BLaER1 (cell line): ENCODE data around the gene ADSS1.
A peak's percentile ranks its signal among the peaks of the same experiment; 100 is the strongest.

Experiments
- H3K27ac ChIP-seq: shearing (Covaris generic); formaldehyde crosslinking; 2 replicates; pipeline ENCODE4 v1.8.1; 2022
- H3K27me3 ChIP-seq: shearing (Covaris generic); formaldehyde crosslinking; 2 replicates; pipeline ENCODE4 v1.8.1; 2022
- H3K36me3 ChIP-seq: shearing (Covaris generic); formaldehyde crosslinking; 2 replicates; pipeline ENCODE4 v1.8.1; 2022
- H3K4me1 ChIP-seq: shearing (Covaris generic); formaldehyde crosslinking; 2 replicates; pipeline ENCODE4 v1.8.1; 2022
- H3K4me2 ChIP-seq: shearing (Covaris generic); formaldehyde crosslinking; 2 replicates; pipeline ENCODE4 v1.8.1; 2022
- H3K4me3 ChIP-seq: shearing (Covaris generic); formaldehyde crosslinking; 2 replicates; pipeline ENCODE4 v1.8.1; 2022
- H3K9ac ChIP-seq: shearing (Covaris generic); formaldehyde crosslinking; 2 replicates; pipeline ENCODE4 v1.8.1; 2022
- H3K9me3 ChIP-seq: shearing (Covaris generic); formaldehyde crosslinking; 2 replicates; pipeline ENCODE4 v1.8.1; 2022
- H4K20me1 ChIP-seq: shearing (Covaris generic); formaldehyde crosslinking; 2 replicates; pipeline ENCODE4 v1.8.1; 2022
- Cebpa-rat ChIP-seq: shearing (Covaris generic); IDR thresholded peaks from 2 replicates; pipeline ENCODE4 v1.8.1; 2022

The ADSS1 gene

DNA sequence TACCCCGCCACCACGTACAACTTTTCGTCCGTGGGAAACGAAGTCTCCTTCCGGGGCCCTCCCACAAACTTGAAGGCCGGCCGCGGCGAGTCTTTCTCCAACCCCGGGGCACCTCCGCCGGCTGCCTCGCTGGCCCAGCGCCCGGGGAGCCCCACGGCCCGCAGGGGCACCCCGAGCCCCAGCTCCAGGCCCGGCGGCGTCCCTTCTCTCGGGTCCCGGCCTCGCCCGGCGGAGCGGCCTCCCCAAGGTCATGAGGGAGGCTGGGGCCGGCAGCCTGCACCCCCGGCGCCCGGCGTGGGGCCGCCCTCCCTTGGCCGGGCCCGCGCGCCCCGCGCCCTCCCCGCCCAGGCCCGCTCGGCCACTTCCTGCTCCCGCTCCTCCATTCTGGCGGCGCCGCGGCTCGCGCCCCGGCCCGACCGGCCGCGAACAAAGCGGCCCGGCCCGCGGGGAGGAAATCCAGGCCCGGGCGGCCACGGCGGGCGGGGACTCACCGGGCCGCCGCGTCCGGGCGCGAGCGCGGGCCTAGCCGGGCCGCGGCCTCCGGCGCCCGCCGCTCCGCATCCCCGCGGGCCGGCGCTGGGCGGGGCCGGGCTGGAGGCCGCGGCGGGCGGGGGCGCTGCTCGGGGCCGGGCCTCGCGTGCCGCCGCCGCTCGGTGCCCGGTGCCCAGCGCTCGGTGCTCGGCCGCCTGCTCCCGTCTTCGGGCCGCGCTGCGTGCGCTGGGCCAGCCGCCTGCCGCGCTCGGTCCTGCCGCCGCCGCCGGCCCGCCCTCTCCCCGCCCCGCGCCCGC lies 71.2 kb downstream of the ADSS1 start, which contains the start of gene AKT1:
Gene AKT1, minus strand, starts transcription at position 756 of the 788 bp plus-strand sequence. CDS start 3,105 bp downstream, outside the sequence.
- H3K4me3 ChIP-seq = peak within 1 kb of the TSS; percentile 98
- peaks cover 24% of the 10 kb centered on the region; the same call in 1 of the 2 replicates for H3K27me3 ChIP-seq
- H3K36me3 ChIP-seq = peaks cover 30% of the 10 kb centered on the region
- H4K20me1 ChIP-seq = peaks cover 49% of the 10 kb centered on the region
- no peak for TF ChIP-seq Cebpa-rat
- H3K9me3 ChIP-seq = no peaks in the 10 kb centered on the region
- H3K4me1 ChIP-seq = peaks cover 88% of the 10 kb centered on the region
- peak within 1 kb of the TSS; percentile 98 for H3K4me2 ChIP-seq
- H3K9ac ChIP-seq = peak within 1 kb of the TSS; percentile 98
- peak within 1 kb of the TSS; percentile 96 for H3K27ac ChIP-seq

DNA sequence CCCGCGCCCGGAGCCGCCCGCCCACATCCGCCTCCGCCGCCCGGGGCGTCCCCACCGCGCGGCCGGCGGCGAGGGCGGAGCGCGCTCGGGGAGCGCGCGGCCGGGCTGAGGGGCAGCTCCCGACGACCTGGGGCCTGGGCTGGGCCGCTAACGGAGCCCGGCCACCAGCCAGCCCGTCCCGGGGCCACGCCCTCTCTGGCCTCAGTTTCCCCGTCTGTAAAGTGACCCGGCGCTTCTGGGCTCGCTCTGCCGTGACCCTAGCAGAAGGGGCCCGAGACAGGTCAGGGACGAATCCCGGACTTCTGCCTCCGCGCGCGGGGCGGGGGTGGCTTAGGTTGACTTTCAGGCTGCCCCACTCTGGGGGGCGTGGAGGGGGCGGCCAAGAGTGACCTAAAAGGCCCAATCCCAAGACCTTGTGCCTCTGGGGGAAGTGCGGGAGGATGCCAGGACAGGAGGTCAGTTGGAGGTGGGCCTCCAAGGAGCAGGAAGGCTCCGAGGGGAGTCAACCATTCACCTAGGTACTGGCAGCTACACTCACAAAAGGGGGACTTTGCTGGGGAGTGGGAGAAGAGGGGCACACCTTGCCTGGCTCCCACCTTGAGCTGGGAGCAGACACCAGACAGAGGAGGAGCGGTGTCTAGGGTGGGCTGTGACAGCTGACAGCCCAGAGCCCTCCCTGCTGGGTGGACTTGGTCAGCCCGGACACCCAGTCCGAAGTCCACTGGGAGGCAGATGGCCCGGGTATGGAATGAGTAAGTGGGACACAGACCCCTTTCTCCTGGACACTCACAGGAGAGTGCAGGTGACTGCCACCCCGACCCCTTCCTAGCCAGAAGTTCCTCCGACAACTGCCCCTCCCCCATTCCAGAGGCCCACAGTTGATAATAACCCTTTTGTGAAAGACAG lies 72.0 kb downstream of the ADSS1 start:
- peak overlapping the region; percentile 98 for H3K9ac ChIP-seq
- H3K4me2 ChIP-seq = peak overlapping the region; percentile 98
- peaks cover 80% of the 10 kb centered on the region for H3K4me1 ChIP-seq
- no peaks in the 10 kb centered on the region for H3K9me3 ChIP-seq
- H3K27me3 ChIP-seq = peaks cover 24% of the 10 kb centered on the region; the same call in 1 of the 2 replicates
- H3K4me3 ChIP-seq = peak overlapping the region; percentile 98
- peaks cover 41% of the 10 kb centered on the region for H4K20me1 ChIP-seq
- peak overlapping the region; percentile 96 for H3K27ac ChIP-seq
- no peak for TF ChIP-seq Cebpa-rat
- H3K36me3 ChIP-seq = peaks cover 21% of the 10 kb centered on the region

DNA sequence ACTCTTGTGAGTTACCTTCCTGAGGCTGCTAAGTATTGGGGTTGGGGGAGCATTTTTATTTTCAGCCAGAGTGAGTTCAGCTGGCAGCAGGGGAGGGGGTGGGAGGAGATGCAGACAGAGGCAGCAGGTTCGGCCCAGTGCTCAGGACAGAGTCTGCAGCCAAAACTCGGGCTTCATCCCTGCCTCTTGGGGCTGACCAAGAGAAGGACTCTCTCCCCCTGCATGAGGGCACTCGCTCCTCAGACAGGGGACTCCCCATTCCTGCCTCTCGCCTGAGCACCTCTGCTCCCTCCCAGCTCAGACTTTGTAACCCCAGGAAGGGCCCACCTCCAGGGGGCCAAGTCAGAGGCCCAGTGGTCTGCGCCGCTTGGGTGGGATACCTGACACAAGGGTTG lies 72.7 kb downstream of the ADSS1 start:
- Histone ChIP-seq H3K27ac (no peak overlapping the region), H3K9ac (no peak overlapping the region; the same call in 1 of the 2 replicates), H4K20me1 (peaks cover 40% of the 10 kb centered on the region), H3K4me2 (peak overlapping the region; percentile 98), H3K9me3 (no peaks in the 10 kb centered on the region), H3K36me3 (peaks cover 15% of the 10 kb centered on the region), H3K27me3 (peaks cover 24% of the 10 kb centered on the region; the same call in 1 of the 2 replicates), H3K4me3 (no peak overlapping the region; the same call in 1 of the 2 replicates), H3K4me1 (peaks cover 80% of the 10 kb centered on the region)
- TF ChIP-seq Cebpa-rat = no peak
